HG03521 (cell line): Measurements from ENCODE around the gene H6PD.

ENCODE experiments used
- ATAC-seq: cut with Tn5 transposase; IDR thresholded peaks from one replicate; pipeline ENCODE4 v1.9.1; 2021; ENCODE audit warnings: mild to moderate bottlenecking, moderate library complexity; ENCODE audit not compliant: unreplicated experiment

The H6PD gene

GRCh38 chr1:9207086-9207485 lies 27.5 kb upstream of the H6PD start:
- ATAC-seq, result no peak

- no peak for ATAC-seq
Observed at GRCh38 chr1:9207715-9208114, 26.9 kb upstream of the H6PD start.

GRCh38 chr1:9211291-9211811 lies 23.2 kb upstream of the H6PD start:
- ATAC-seq, result no peak

- no peak for ATAC-seq
Observed at GRCh38 chr1:9212735-9213134, 21.8 kb upstream of the H6PD start.

GRCh38 chr1:9213956-9214355 lies 20.6 kb upstream of the H6PD start:
- ATAC-seq, result no peak

GRCh38 chr1:9218917-9219316 lies 15.7 kb upstream of the H6PD start:
- no peak for ATAC-seq

- ATAC-seq, result no peak
Observed at GRCh38 chr1:9222846-9223625, 11.5 kb upstream of the H6PD start.

- no peak for ATAC-seq
Observed at GRCh38 chr1:9224664-9225410, 9.7 kb upstream of the H6PD start.

- ATAC-seq, result no peak
Observed at GRCh38 chr1:9225411-9225785, 9.2 kb upstream of the H6PD start.

- ATAC-seq, result no peak
Observed at GRCh38 chr1:9228609-9229008, 6.0 kb upstream of the H6PD start.

- ATAC-seq, result no peak
Observed at GRCh38 chr1:9229549-9229948, 5.0 kb upstream of the H6PD start.

- ATAC-seq, result no peak
Observed at GRCh38 chr1:9230869-9231533, 3.6 kb upstream of the H6PD start.

- no peak for ATAC-seq
Observed at GRCh38 chr1:9231648-9232332, 2.8 kb upstream of the H6PD start.

- ATAC-seq, result no peak
Observed at GRCh38 chr1:9233241-9233941, 1.2 kb upstream of the H6PD start.

GRCh38 chr1:9233942-9234222 lies 692 bp upstream of the H6PD start:
- ATAC-seq, result no peak

- no peak for ATAC-seq
Observed at GRCh38 chr1:9235096-9235459, 504 bp downstream of the H6PD start.

- ATAC-seq, result no peak
Observed at GRCh38 chr1:9235560-9235959, 986 bp downstream of the H6PD start.

GRCh38 chr1:9238134-9238533 lies 3.6 kb downstream of the H6PD start:
- ATAC-seq, result no peak

- ATAC-seq, result no peak
Observed at GRCh38 chr1:9238550-9238949, 4.0 kb downstream of the H6PD start.

- ATAC-seq, result no peak
Observed at GRCh38 chr1:9239622-9240401, 5.2 kb downstream of the H6PD start.
